Measurements from ENCODE around the gene MYCN.
"Not testable (repeated sequence)": the region's sequence is repeated elsewhere in the genome, so short reads cannot be mapped to it uniquely, and the experiment has no call there.

Gene MYCN

GRCh38 chr2:15942711-15943345 lies 2.5 kb downstream of the MYCN start:
- no peak for DNase-seq (ENCODE audit: extremely low read depth in 1 of 2, low read depth in 1 of 2)

- DNase-seq (ENCODE audit: extremely low read depth in 1 of 2, low read depth in 1 of 2): no peak
Observed at GRCh38 chr2:15943378-15944280, 3.3 kb downstream of the MYCN start.

- DNase-seq (ENCODE audit: extremely low read depth in 1 of 2, low read depth in 1 of 2): no peak
Observed at GRCh38 chr2:15944325-15945017, 4.1 kb downstream of the MYCN start.

- no peak for DNase-seq (ENCODE audit: extremely low read depth in 1 of 2, low read depth in 1 of 2)
Observed at GRCh38 chr2:15945909-15946705, 5.8 kb downstream of the MYCN start.

- no peak for DNase-seq (ENCODE audit: extremely low read depth in 1 of 2, low read depth in 1 of 2)
Observed at GRCh38 chr2:15946983-15947382, 6.6 kb downstream of the MYCN start.

- no peak for DNase-seq (ENCODE audit: extremely low read depth in 1 of 2, low read depth in 1 of 2)
Observed at GRCh38 chr2:15947431-15947830, 7.1 kb downstream of the MYCN start.

- no peak for DNase-seq (ENCODE audit: extremely low read depth in 1 of 2, low read depth in 1 of 2)
Observed at GRCh38 chr2:15948704-15948957, 8.3 kb downstream of the MYCN start.

GRCh38 chr2:15949126-15949525 lies 8.8 kb downstream of the MYCN start:
- DNase-seq (ENCODE audit: extremely low read depth in 1 of 2, low read depth in 1 of 2): no peak

GRCh38 chr2:15949551-15949950 lies 9.2 kb downstream of the MYCN start:
- no peak for DNase-seq (ENCODE audit: extremely low read depth in 1 of 2, low read depth in 1 of 2)

- DNase-seq (ENCODE audit: extremely low read depth in 1 of 2, low read depth in 1 of 2): no peak
Observed at GRCh38 chr2:15950088-15950952, 10.0 kb downstream of the MYCN start.

GRCh38 chr2:15951936-15952335 lies 11.6 kb downstream of the MYCN start:
- not testable (repeated sequence) for DNase-seq (ENCODE audit: extremely low read depth in 1 of 2, low read depth in 1 of 2)

- no peak for DNase-seq (ENCODE audit: extremely low read depth in 1 of 2, low read depth in 1 of 2)
Observed at GRCh38 chr2:15952451-15953146, 12.2 kb downstream of the MYCN start.

GRCh38 chr2:15953147-15953630 lies 12.8 kb downstream of the MYCN start:
- no peak for DNase-seq (ENCODE audit: extremely low read depth in 1 of 2, low read depth in 1 of 2)

- no peak for DNase-seq (ENCODE audit: extremely low read depth in 1 of 2, low read depth in 1 of 2)
Observed at GRCh38 chr2:15953891-15954680, 13.7 kb downstream of the MYCN start.

GRCh38 chr2:15954761-15955160 lies 14.4 kb downstream of the MYCN start:
- no peak for DNase-seq (ENCODE audit: extremely low read depth in 1 of 2, low read depth in 1 of 2)

GRCh38 chr2:15955232-15955988 lies 15.1 kb downstream of the MYCN start:
- no peak for DNase-seq (ENCODE audit: extremely low read depth in 1 of 2, low read depth in 1 of 2)

- no peak for DNase-seq (ENCODE audit: extremely low read depth in 1 of 2, low read depth in 1 of 2)
Observed at GRCh38 chr2:15956230-15956629, 15.9 kb downstream of the MYCN start.
